ENCODE measurements around the gene PVR.
"Not testable (repeated sequence)": the region's sequence is repeated elsewhere in the genome, so short reads cannot be mapped to it uniquely, and the experiment has no call there.

Gene PVR

DNA sequence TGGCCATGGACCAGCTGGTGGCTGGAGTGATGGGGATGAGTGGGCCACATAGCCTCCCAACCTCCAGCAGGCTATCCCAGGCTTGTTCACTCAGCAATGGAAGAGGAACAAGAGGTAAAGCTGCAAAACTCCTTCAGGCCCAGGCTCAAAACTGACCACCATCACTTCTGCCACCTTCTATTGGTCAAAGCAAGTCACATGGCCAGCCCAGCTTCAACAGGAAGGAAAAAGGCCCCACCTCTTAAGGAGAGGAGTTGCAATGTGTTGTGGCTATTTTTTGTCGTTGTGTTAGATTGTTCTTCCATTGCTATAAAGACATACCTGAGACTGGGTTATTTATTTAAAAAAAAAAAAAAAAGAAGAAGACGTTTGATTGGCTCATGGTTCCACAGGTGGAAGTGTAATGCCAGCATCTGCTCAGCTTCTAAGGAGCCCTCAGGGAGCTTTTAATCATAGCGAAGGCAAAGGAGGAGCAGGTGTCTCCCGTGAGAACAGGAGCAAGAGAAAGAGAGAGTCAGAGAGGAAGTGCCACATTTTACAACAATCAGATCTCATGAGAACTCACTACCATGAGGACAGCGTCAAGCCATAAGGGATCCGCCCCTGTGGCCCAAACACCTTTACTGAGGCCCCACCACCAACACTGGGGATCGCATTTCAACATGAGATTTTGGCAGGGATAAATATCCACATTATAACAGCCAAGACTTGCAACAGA lies 24.9 kb upstream of the PVR start:
- no peak for FAIRE-seq

DNA sequence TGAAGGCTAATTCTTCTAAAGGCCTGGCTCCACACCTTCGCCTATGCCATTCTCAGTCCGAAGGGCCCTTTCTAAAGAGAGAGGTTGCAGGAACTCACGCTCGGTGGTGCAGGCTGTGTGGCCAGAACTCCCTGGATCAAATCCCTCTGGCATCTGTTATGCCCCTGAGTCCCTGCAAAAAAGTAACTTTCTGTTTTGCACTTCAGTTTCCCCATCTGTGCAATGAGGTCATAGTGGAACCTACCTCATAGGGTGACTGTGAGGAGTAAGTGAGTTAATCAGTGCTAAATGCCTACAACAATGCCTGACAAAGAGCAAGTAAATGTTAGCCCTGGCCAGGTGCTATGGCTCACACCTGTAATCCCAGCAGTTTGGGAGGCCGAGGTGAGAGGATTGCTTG lies 23.0 kb upstream of the PVR start:
- no peak for FAIRE-seq

DNA sequence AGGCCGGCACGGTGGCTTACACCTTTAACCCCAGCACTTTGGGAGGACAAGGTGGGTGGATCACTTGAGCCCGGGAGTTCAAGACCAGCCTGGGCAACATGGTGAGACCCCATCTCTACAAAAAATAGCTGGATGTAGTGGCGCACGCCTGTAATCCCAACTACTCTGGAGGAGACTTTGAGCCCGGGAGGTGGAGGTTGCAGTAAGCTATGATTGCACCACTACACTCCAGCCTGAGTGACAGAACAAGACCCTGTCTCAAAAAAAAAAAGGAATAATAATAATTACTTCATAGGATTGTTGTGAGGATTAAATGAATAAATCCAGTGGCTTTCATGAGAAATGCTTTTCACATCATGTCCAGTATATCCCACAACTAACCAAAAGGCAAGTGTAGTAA lies 22.3 kb upstream of the PVR start:
- FAIRE-seq: no peak

DNA sequence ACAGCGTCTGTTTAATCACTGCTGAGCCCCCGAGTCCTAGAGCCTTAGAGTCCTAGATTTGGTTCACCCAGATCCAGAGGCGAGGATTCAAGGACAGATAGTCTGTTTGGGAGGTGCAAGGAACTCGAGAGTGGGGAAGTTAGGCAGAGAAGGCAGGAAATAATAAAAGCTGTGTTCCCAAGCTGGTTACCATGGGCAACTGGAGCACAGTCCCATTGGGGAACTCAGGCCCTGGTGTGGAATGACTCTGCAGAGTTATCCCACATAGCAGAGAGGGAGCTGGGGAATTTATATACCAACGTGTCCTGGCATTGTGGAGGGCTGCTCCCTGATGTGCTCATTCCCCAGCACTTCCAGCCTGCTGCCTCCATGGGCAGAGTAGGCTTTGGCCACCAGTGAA lies 20.6 kb upstream of the PVR start:
- FAIRE-seq: no peak

DNA sequence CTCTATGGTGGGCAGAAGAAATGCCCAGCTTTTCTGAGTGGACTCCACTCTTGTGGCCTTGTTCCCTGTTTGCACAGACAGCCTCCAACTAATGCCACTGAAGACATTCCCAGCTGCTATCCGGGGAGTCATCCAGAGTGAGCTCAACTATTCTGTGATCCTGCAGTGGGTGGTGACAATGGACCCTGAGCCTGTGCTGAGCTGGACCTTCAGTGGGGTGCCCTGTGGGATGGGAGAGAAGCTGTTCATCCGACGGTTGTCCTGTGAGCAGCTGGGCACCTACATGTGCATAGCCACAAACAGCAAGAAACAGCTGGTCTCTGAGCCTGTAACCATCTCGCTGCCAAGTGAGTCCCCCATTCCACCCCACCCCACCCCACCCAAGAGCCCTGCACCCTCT lies 20.1 kb upstream of the PVR start:
- FAIRE-seq: no peak

DNA sequence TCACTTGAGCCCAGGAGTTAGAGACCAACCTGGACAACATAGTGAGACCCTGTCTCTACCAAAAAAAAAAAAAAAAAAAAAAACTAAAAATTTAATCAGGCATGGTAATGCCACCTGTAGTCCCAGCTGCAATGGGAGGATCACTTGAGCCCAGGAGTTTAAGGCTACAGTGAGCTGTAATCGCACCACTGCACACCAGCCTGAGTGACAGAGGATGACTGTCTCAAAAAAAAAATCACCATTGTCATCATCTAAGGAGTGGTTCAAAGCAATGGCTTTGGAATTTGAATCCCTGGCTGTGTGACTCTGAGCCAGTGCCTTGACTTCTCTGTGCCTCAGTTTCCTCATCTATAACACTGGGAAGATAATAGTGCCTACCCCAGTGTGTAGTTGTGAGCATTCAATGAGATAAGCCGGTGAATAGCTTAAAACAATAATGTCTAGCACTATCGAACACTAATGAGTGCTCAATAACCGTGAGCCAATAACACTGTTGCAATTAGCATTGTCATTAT lies 18.8 kb upstream of the PVR start:
- FAIRE-seq: no peak

DNA sequence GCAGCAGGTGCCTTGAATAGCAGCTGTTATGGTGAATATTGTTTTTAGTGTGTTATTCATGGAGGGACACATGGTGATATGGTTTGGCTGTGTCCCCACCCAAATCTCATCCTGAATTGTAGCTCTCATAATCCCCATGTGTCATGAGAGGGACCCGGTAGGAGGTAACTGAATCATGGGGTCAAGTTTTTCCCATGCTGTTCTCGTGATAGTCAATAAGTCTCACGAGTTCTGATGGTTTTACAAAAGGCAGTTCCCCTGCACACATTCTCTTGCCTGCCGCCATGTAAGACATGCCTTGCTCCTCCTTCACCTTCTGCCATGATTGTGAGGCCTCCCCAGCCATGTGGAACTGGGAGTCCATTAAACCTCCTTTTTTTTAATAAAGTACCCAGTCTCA lies 18.1 kb upstream of the PVR start:
- not testable (repeated sequence) for FAIRE-seq

DNA sequence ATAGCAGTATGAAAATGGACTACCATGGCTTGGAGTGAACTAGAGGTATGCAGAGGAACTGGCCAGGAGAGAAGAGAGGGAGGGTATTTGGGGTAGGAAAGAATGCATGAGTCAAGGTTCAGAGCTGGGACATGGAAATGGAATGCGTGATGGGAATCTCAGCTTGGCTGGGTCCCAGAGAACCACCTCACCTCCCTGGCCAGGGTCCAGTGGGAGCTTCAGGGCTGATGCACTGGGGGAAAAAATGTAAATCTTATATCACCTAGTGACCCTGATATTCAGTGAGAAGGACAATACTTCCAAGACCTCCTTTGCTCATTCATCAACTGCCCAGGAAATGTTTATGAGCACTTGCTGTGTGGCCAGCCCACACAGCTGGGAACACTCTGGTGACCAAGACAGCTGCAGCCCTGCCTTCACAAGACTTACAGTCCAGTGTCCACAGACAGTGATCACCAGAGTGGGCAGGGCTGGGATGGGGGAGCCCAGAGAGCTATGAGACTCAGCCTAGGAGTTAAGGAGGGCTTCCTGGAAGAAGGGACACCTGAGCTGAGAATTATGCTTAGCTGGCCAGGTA lies 17.6 kb upstream of the PVR start:
- FAIRE-seq: no peak

DNA sequence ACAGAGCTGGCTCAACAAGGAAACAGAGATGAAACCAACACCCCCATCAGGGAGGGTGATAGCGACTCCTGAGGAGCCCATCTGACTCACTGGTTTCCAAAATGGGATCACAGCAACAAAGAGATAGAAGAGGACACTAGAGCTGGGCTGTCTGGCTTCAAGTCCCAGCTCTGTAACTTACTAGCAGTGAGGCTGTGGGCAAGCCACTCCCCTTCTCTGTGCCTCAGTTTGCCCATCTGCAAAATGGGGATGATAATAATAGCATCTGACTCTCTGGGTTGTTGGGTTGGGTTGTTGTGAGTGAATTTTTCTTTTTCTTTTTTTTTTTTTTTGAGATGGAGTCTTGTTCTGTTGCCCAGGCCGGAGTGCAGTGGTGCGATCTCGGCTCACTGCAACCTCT lies 16.1 kb upstream of the PVR start:
- FAIRE-seq: no peak

DNA sequence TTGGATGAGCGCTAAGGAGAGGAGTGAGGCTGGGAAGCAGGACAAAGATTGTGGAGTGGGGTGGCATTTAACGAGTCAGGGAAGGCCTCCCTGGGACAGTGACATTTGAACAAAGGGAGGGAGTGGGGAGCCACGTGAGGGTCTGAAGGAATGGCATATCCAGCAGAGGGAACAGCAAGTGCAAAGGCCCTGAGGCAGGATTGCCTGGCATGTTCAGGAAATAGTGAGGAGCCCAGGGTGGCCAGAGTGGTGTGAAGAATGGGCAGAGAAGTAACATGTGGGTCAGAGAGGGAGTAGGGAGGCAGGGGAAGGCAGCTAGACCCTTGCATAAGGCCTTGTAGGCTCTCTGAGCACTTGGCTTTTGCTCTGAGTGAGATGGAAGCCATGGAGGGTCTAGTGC lies 14.9 kb upstream of the PVR start:
- FAIRE-seq: no peak

DNA sequence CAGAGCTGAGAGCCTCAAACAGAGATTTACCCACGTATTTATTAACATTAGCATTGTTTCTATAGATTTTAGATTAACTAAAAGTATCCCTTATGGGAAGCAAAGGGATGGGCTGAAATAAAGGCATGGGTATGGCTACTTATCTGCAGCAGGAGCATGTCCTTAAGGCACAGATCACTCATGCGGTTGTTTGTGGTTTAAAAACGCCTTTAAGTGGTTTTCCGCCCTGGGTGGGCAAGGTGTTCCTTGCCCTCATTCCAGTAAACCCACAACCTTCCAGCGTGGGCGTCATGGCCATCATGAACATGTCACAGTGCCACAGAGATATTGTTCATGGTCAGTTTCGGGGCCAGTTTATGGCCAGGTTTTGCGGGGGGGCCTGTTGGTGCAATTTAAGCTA lies 12.1 kb upstream of the PVR start:
- FAIRE-seq: not testable (repeated sequence)

DNA sequence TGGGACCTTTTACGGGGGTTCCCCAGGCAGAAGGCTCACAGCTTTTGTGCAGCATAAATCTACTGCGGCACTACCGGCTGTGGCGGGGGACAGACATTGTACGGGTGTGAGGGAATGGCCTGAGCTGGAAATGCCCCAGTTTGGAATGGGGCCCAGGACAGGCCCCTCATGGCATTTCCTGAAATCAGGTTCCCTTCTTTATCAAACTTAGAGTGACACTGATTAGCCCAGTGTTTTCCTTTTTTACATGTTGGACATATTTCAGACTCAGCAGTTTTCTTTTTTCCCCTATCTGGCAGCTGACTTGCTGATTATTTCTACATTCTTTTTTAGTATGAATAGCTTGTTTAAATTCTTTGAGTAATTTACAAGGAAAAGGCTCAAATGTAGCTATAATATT lies 9.7 kb upstream of the PVR start:
- not testable (repeated sequence) for FAIRE-seq

DNA sequence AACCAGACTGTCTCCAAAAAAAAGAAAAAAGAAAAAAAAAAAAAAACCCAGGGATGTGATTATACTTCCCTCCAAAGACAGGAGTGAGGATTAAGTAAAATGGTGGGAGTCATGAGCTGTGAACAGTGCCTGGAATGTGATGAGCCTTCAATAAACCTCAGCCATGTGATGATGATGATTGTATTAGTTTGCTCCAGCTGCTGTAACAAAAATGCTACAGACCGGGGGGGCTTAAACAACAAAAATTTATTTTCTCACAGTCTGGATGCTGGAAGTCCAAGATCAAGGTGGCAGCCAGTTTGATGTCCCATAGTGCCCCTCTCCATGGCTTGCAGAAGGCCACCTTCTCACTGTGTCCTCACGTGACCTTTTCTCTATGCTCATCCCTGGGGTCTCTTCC lies 8.9 kb upstream of the PVR start:
- no peak for FAIRE-seq

DNA sequence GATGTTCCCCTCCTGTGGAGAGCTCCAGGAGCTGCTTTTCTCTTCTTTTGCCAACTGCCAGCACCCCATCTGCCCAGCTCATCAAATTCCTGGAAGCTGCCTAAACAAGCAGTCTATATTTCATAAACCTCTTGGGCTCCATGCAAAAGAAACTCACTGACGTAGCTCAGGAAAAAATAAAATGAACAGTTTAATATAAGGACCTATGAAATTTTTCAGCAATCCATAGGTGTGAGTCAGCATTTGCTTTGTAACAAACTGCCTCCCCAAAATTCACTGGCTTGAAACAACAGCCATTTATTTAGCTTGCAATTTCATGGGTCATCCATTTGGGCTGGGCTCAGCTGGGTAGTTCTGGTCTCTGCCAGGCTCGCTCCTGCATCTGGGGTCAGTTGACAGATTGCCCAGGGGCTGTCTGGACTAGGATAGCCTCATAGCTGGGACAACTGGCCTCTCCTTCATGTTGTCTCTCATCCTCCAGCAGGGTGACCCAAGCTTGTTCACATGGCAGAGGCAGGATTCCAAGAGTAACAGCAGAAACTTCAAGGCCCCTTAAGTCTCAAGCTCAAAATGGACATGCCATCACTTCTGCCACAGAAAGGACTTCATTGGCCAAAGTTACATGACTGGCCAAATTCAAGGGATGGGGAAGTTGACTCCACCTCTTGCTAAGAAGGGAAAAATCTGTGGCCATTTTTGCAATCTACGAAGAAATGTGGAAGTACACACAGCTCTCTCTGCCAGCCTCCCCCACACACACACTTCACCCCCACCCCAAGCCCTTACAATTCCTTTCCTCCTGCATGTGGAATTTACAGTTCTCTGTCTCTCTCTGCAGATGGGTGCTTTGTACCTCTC lies 7.9 kb upstream of the PVR start:
- no peak for FAIRE-seq

DNA sequence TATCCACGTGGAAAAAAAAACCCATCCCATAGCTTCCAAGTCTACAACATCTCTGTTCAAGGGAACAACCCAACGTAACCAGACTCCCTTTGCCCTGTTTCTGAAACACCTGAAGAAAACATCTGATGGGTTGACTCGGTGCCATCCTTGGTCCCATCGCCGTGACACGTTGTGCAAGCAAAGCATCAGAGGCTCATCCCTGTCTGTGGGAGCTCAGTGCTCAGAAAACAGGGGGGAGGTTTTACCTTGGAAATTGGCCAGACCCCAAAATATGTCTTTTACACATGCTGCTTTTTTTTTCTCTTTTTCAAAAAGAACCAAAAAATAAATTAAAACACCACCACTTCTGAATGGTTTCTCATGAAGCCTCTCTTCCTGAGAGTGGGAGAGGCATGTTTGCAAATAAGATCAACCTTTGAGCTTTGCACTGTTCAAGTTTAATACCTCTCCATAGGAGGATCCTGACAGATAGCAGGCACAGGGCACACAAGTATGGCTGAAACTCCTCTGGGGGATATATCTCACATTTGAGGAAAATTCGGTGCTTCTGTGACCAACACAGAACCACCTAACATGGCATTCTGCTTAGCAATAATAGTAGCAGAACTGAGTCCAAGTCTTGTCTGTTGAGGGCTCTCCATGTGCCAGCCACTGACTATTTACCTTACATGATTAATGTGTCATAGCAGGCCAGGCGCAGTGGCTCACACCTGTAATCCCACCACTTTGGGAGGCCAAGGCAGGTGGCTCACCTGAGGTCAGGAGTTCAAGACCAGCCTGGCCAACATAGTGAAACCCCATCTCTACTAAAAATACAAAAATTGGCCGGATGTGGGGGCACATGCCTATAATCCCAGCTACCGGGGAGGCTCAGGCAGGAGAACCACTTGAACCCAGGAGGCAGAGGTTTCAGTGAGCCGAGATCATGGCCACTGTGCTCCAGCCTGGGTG lies 7.0 kb upstream of the PVR start:
- FAIRE-seq: no peak

DNA sequence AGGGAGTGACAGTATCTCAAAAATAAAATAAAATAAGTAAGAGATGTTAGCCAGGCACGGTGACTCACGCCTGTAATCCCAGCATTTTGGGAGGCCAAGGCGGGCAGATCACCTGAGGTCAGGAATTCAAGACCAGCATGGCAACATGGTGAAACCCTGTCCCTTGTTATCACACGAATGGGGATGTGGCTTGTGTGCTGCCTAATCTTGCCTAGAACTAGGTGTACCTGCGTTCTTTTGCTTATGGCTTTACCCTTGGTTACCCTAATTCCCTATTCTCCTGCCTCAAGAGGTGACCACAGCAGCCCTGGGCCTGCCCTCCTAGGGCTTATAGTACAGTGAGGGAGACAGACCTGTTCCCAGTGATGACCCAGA lies 6.3 kb upstream of the PVR start:
- FAIRE-seq: no peak

DNA sequence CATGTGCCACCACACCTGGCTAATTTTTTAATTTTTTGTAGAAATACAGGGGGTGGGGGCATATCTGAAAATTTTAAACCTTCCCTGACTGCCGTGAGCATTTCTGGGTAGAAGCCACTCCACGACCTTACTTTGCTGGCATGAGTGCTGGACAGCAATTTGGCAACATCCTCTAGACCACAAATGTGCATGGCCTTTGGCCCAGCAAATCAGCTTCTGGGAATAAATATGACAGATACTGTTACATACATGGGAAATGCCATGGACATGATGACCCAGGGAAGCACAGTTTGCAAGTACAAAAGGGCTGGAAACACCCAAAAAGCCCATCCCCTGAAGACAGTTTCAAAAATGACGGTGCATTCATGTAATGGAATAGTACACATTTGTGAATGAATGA lies 3.2 kb upstream of the PVR start:
- no peak for FAIRE-seq

DNA sequence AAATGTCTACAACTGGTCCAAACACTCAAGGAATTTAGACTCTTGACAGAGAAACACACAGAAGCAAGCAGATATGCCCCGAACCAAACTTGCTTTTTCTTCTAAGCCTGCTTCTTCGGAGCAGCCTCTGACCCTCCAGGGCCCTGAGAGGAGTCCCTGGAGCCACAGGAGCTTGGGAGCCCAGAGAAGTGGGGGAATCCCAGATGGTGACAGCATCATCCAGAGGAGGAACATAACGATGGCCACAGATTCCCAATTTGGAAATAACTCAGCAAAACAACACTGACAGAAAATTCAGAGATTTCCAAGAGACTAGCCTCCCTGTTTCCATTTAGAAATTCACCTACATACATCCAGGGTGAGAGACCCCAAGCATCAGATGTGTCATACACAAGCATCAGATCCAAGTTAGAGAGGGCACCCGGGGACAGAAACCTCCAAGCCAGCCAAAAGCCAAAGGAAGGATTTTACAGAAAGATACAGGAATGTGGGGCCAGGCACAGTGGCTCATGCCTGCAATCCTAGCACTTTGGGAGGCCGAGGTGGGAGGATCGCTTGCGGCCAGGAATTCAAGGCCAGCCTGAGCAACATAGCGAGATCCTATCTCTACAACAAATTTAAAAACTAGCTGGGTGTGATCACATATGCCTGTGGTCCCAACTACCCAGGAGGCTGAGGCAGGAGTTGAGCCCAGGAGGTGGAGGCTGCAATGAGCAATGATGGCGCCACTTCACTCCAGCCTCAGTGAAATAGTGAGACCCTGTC lies 2.0 kb upstream of the PVR start:
- FAIRE-seq: no peak

DNA sequence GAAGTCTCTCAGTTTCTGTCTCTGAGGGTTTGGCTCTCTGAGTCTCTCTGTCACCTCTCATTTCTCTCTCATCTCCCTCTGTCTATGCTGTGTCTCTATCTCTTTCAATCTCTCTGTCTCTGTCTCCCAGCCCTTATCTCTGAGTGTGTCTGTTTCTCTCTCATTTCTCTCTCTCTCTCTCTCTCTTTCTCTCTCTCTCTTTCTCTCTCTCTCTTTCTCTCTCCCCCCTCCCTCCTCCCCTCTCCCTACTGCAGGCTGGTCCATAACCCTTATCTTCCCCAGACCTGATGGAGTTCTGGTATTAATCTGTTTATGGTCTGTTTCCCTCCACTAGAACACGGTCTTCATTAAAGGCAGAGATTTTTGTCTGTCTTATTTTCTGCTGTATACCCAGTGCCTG lies 1.3 kb upstream of the PVR start:
- FAIRE-seq: no peak

DNA sequence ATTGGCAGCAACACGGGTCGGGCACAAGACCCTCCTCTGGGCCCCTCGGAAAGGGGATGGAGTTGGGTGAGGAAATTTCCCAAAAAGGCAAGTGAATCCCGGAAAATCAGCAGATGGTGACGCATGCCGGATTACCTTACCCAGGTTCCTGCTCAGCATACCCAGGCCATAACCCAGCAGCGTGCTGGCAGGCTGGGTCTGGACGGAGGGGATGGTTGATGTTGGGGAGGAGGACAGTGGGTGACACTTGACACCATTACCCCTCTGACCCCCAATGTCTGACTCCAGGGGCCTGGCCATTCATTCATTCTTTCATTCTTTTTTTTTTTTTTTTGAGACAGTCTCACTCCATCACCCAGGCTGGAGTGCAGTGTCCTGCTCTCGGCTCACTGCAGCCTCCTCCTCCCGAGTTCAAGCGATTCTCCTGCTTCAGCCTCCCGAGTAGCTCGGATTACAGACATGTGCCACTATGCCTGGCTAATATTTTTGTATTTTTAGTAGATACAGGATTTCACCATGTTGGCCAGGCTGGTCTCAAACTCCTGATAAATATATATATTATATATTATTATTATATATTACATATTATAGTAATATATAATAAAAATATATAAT lies 799 bp downstream of the PVR start:
- no peak for FAIRE-seq

DNA sequence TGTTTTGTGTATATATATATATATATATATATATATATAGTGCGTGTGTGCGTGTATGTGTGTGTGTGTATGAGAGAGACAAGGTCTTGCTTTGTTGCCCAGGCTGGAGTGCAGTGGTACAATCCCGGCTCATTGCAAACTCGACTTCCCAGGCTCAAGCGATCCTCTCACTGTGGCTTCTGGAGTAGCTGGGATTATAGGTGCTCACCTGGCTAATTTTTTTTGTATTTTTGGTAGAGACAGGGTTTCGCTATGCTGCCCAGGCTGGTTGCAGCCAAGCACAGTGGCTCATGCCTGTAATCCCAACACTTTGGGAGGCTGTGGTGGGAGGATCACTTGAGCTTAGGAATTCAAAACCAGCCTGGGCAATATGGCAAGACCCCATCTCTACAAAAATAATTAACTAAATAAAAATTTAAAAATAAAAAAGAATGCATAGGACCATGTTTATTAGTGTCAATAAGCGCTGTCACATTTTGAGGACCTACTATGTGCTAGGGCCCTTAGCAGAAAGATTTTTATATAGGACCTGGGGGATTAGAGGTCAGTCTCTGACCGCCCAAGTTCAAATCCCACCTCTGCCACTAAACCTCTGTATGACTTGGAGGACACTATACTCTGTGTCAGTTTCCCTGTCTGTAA lies 1.8 kb downstream of the PVR start:
- no peak for FAIRE-seq

All from colon (tissue), 2 donors.